ENCODE data around the gene PHKB.

Gene PHKB

DNA sequence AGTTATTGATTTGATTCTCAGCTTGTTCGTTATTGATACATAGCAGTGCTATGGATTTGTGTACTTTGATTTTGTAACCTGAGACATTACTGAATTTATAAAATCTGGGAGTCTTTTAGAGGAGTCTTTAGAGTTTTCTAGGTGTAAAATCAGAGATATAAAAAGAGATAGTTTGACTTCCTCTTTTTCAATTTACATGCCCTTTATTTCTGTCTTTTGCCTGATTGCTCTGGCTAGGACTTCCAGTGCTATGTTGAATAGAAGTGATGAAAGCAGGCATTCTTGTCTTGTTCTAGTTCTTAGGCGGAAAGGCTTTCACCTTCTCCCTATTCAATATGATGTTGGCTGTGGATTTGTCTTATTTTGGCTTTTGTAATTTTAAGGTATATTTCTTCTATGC is 106.2 kb downstream of the PHKB start:
- no peak for DNase-seq (ENCODE audit: low read depth in 2 of 2)

DNA sequence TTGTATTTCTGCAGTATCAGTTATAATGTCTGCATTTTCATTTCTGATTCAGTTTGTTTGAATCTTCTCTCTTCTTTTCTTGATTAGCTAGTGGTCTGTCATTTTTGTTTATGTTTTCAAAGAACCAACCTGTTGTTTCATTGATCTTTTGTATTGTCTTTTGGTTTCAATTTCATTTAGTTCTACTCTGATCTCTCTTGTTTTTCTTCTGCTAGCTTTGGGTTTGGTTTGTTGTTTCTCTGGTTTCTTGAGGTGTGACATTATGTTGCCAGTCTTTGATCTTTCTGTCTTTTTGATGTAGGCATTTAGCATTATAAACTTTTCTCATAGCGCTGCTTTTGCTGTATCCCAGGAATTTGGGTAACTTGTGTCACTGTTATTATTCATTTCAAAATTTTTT is 107.2 kb downstream of the PHKB start:
- no peak for DNase-seq (ENCODE audit: low read depth in 2 of 2)

DNA sequence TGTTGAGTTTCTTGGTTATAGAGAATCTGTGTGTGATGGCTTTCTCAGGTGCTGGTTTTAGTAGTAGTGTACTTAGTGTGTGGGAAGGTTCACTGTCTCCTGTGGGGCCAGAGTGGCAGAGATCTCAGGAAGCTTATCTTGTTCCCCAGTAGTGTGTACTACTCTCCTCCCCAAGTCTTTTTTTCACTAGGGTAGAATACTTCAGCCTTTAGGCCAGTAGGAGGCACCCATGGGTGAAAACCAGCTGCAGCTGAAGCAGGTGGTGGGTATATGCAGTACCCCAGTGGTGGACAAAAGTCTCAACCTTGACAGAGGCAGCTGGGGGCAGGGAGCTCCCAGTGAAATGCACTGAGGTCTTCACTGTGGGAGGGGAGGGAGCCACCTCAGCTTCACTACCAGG is 109.9 kb downstream of the PHKB start:
- no peak for DNase-seq (ENCODE audit: low read depth in 2 of 2)

DNA sequence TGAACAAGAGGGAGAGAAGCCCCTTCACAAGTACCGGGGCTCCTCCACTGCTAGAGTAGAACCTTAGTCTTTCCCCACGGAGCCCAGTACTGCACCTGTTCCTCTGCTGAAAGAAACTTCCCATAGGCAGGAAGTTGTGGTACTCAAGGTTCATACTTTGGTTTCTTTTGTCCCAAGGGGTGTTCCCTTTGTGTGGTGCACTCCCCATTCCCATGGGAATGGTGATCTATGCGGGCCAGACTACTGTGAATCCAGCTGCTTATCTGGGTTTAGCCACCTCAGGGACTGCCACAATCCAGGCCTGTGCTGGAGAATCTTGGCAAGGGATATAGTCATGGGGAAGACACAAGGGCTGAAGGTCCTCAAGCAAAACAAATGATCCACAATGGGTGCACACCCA is 110.6 kb downstream of the PHKB start:
- DNase-seq (ENCODE audit: low read depth in 2 of 2): no peak

DNA sequence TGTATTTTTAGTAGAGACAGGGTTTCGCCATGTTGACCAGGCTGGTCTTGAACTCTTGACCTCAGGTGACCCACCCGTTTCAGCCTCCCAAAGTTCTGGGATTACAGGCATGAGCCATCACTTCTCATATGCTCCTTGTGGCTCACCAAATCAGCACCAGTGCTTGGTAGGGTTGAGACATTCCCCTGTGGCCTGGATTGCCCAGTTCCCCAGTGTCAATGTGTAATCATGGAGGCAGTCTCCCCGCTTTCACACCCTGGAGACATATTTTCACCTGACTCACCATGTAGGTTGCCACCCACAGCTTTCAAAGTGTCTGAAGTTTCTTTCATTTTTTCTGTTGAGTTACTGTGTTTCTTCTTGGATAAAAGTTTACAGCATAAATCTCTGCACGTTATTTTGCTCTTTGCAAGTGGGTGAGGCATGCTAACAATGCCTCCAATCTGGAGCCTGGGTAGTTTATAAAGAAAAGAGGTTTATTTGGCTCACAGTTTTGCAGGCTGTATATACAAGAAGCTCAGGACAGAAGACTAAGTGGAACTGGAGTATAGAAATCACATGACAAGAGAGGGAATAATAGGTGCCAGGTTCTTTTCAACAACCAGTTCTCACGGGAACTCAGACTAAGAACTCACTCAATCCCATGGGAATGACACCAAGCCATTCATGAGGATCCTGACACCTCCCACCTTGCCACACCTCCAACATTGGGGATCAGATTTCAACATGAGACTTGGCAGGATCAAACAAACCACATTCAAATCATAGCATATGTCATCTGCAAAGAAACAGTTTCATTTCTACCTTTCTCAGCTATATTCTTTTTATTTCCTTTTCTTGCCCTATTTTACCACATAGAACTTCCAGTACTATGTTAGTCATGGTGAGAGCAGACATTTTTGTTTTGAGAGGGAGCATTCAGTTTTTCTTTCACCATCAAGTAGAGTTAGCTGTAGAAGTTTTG is 113.2 kb downstream of the PHKB start:
- no peak for DNase-seq (ENCODE audit: low read depth in 2 of 2)

DNA sequence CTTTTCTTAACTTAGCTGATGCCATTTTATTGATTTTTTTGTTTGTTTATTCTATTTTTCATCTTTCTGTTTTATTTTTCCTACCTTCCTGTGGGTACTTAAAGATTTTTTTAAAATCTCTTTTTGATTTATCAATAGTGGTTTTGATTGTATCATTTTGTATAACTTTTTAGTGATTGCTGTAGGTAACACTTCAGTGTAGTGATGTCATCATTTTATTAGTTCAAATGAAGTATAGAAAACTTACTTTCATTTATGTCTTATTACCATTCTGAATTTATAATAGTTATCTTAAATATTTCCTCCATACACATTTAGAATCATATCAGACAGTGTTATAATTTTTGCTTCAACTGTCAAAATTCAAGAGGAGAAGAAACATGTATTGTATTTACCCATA is 115.9 kb downstream of the PHKB start:
- DNase-seq (ENCODE audit: low read depth in 2 of 2): no peak

DNA sequence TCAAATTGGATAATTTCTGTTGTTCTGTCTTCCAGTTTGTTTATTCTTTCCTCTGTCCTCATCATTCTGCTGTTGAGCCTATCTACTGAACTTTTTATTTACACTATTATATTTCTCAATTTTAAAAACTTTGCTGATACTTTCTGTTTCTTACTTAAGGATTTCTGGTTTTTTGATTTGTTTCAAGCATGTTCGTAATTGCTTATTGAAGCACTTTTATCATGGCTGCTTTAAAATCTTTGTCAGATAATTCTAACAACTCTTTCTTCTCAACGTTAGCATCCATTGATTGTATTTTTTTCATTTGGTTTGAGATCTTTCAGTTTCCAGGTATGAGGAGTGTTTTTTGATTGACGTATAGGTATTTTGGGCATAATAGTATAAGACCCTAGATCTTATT is 116.9 kb downstream of the PHKB start:
- DNase-seq (ENCODE audit: low read depth in 2 of 2): no peak

DNA sequence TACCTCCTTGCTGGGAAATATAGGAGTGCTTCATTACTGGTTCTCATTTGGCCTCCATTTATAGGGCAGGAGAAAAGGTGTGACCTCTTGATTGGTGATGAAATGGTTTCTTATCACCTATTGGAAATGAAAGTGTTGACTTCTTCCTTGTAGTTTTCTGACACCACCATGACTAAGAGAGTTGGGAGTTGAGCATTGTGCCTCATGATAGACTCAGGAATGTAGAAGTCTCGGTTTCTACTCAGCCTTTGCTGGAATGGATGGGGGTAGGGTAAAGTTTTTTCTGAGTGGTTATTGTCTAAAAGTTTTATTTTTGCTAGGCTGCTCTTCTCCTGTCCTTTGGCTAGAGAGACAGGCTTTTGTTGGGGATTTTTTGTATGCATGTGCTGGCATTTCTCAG is 117.4 kb downstream of the PHKB start:
- DNase-seq (ENCODE audit: low read depth in 2 of 2): no peak

DNA sequence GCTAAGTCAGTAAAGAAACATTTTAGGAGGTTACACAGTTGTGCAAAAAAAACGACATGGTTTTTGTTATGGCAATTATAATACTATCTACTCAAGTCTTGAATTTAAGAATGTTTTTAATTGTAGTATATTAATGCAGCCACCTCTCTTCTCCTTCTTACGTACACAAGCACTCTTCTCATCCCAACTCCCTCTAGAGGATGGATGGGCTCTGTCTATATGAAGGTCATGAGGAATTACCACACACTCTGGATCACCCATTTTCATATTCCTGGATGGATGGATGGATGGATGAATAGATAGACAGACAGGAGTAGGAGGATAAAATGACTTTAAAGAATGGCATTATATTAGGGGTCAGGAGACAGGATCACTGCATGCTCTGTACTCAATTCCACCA is 120.0 kb downstream of the PHKB start:
- no peak for DNase-seq (ENCODE audit: low read depth in 2 of 2)

DNA sequence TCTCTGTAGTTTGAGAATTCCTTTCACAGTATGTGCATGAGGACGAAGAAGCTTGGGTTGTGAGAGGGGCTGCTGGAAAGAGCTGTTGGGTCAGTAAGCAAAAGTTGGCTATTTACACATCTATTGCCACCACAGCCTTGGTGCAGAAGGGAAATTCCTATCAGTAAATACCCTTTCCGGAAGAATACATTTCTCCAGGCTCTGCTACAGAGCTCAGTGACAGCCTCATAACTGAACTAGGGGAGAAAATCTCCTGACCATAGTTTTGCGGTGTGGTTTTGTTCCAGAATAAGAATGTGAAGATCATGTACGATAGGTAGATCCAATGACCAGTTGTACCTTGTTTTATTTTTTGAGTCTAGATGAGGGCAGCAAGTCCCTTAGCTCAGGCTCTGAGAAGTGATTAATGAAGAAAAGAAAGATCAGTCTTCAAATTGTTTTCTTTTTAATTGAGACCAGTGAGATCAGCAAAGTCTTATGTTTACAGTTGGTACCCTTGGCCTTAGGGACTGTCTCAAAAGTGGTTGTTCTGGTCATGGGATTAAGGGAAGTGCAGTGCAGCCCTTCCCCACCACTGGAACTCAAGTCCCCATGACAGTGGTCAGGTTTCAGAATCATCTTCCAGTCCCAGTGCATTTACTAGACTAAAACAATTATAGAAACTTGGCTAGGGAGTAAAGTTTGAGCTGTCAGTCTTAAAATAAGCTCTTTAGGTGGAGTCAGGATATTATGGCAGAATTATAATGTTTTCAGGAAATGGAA is 123.5 kb downstream of the PHKB start:
- no peak for DNase-seq (ENCODE audit: low read depth in 2 of 2)

DNA sequence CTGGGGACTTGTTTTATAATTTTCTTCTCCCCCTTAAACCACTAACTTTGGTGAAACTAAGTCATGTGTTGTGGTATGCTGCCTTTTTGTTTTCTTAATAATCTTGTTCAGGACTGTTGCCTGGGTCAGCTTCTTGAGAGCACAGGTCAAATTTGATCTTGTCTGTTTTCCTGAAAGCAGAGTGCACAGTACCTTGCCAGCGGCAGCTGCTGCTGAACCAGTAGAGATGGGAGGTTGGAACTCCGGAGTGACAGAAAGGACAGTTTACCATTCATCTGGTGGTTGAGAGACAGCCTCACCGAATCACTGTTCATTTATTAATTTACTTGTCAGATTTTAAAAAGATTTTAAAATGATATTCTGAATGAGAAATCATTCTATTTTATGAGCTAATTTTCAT is 125.0 kb downstream of the PHKB start:
- no peak for DNase-seq (ENCODE audit: low read depth in 2 of 2)

DNA sequence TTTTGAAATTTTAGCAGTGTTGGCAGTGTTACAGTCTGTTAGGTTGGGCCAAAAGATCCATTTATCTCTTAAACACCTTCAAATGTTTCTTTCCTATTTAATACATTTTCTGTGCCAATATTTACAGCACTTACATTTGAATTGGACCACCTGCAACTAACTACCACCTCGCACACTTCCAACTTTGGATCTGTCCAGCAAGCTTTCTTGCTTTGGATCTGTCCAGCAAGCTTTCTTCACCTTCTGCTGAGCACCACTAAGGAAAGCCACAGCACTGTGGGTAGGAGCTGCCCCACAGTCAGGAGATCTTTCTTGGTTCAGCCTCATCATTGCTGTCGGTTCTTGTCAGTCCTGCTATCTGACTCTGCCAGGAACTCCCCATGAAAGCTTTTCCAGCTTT is 129.3 kb downstream of the PHKB start:
- no peak for DNase-seq (ENCODE audit: low read depth in 2 of 2)

DNA sequence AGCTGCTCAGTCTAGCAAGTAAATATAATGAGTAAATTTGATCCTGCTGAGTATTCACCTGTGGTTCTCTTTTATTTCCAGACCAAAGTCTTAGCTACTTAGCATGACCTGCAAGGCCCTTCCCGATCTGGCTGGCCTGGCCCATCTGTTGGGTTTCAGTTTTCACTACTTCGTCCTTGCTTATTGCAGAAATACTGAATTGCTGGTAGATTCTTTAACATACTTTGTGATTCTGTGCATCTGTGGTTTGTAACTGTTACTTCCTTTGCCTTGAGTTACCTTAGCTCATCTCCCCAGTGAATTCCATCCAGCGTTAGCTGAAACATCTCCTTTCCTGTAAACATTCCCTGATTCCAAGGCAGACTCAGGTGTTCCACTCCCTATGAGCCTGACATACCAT is 131.1 kb downstream of the PHKB start:
- DNase-seq (ENCODE audit: low read depth in 2 of 2): no peak

DNA sequence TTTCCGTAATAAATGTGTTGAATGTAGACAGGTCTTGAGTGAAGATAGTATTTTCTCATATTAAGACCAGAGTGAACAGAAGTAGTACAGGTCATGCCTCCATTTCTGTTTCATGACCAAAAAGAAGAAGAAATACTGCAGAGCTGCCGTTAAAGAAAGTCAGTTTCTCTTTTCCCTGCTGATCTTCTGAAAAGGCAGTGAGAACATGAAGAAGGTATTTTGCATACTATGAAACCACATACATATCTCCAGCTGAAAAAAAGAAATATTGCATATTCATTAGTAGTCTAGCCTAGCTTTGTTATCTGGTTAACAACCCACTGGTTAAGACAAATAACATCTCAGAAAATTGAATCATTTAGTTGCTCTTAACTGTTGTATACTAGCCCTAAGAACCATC is 138.4 kb downstream of the PHKB start:
- no peak for DNase-seq (ENCODE audit: low read depth in 2 of 2)

DNA sequence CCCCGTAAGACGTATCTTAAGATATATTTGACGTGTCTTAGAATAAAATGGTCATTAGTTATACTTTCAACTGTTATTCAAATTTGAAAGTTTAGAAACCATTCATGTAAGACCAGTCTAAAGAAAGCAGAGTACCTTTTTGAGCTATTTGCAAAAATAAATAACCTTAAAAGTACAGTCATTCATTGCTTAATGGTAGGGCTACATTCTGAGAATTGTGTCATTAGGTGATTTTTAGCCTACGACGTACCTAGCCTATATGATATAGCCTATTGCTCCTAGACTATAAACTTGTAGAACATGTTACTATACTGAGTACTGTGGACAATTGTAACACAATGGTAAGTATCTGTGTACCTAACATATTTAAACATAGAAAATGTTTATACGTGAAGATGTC is 139.2 kb downstream of the PHKB start:
- DNase-seq (ENCODE audit: low read depth in 2 of 2): no peak

DNA sequence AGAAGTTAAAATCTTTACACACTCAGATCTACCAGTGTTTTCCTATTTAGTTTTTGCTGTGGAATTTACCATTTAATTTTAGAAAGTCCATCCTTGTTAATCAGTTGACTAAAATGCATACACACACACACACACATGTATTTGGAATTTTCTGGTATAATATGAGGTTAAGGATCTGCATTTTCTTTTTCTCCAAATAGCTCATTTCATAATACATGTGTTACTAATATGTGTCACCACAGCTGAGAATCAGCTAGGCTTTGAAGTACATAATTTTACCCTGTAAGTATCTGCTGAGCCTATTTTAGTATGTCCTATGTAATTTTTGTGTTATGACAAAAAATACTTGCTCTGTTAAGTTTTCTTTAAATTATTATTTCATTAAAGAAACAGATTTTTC is 143.2 kb downstream of the PHKB start:
- DNase-seq (ENCODE audit: low read depth in 2 of 2): no peak

DNA sequence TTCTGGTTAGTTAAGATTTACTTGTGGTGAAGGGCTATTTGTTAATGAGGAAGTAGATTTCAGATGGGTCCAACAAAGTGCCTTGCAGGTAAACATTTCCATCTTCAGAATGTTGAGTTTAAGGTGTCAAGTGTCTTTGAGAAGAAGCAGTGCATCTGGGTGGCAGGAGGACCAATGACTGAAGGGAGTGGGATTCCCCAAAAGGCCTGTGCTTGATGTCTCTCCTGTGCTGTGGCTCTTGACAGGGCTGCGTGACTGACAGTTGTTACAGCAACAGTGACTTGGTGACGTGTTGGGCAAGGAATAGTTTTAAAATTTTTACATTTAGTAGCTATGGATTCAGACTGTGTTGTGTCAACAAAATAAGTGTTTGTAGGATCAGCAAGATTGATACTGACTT is 149.9 kb downstream of the PHKB start:
- no peak for DNase-seq (ENCODE audit: low read depth in 2 of 2)

DNA sequence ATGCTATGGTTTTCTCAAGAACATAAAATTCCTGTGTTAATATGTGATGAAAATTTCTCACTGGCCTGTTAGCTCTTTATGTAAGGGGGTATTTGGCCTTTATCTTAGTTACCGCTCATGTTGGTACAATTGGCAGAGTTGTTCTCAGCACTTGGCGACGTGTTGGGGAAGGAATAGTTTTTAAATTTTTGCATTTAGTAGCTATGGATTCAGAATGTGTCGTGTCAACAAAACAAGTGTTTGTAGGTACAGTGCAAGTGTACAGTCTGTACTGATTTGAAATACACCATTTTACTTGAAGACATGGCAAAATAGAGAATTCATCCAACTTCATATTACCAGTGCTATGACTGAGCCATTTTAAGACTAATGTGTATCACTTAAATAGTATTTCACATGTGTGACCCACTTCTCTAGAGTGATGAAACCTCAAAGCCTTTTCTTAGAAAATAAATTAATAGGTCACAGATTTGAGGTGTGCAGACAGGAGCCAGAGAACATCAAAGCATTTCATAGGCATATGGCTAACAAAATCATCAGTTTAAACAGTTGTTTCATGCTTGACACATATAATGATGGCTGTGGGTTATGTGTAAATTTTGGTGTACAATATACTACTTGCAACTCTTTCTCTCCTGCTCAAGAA is 150.8 kb downstream of the PHKB start:
- no peak for DNase-seq (ENCODE audit: low read depth in 2 of 2)

DNA sequence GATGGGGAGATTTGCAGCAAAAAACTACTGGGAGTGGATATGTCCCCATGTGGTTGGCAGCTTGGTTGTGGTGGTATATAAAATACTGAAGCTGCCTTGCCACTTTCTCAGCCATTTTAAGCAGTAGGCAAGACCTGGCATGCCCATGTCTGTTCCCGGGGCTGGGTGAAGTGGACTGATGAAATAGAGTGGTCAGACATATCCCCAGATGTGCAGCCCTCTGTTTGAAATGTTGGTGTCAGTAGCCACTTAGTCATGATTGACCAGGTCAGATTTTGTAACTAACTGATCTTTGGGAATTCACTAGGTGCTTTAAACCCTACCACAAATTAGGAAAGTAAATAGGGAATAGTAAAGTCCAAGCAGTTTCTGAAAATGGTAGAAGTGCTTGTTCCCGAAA is 151.6 kb downstream of the PHKB start:
- no peak for DNase-seq (ENCODE audit: low read depth in 2 of 2)

DNA sequence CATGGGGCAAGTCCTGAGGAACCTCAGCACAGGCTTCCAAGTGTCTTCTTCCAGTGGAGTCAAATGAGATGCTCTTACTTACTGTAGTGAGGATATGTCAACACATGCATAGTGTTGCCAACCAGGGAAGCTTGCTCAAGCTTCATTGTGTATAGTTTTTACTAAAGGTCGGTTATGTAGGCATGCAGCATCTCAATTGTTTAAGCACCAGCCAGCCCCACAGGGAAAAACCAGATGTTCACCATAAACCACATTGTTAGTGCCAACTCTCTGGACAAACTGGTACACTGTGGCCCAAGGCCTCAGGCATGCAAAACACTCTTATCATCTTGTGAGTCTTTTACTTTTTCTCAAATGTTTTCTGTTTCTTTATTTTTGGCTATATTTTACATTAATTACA is 152.1 kb downstream of the PHKB start:
- DNase-seq (ENCODE audit: low read depth in 2 of 2): no peak

DNA sequence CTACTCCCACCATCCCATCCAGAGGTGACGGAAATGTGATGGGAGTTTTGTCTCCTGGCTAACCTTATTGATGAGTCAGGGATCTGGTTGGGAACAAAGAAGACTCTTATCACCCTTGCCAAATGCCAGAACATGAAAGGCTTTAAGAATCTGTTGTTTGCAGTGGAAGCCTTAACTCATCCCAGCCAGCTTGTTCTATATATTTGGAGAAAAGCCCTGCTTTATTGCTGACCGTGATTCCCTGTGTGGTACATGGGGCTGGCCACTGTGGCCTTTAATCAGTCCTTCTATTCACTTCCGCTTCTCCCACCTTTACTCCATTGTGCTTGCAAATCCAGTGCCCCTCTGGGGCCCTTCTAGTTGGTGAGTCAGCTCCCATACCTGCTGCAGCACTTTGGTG is 156.6 kb downstream of the PHKB start:
- no peak for DNase-seq (ENCODE audit: low read depth in 2 of 2)

DNA sequence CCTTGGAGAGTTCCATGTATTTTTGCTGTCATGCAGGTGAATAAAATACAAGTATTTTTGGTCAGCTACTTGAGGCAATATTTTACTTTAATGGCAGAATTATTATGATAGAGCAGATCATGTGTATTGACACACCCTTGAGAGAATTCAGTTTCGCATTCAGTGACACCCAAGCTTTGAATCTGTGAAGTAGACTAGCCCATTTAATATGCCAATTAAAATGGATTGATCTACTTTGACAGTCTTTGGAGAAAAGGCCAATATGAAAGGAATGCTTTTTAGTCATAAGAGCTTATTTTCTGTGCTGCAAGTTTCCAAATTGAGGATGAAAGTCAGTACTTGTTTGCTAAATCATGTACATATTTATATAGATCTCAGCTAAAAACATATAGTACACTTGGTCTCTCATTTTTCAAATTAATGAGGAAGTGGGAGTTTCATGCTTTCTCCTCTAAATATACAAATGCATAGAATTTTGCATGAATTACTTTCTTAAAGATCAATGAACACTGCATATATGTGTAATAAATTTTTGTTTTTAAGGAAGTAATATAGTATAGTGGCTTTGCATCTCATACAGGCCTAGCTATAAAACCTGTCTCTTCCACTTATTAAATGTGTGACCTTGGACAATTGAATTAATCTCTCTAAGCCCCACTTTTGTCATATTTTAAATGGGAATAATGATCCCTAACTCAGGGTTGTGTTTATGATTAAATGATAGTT is 161.5 kb downstream of the PHKB start:
- DNase-seq (ENCODE audit: low read depth in 2 of 2): no peak

All from activated CD4-positive, alpha-beta T cell treated with anti-CD3 and anti-CD28 coated beads for 24 hours (primary cell).